SU-DHL-6 (cell line): ENCODE results near the gene MEIS2.

Source experiments
- H2AFZ ChIP-seq: fragments of 200-600 bp; sonication (generic); 2 replicates; pipeline ENCODE4 v1.6.1; 2014; ENCODE audit warnings: low read depth, mild to moderate bottlenecking, moderate library complexity, mixed read lengths, antibody characterized with exemption, low read length; ENCODE audit not compliant: severe bottlenecking
- H3F3A ChIP-seq: fragments of 200-600 bp; shearing (Covaris generic); 2 replicates; pipeline ENCODE4 v1.6.0; 2016; ENCODE audit warnings: antibody characterized with exemption, mild to moderate bottlenecking; ENCODE audit not compliant: insufficient read depth
- H3K27ac ChIP-seq: fragments of 200-600 bp; sonication (generic); 2 replicates; pipeline ENCODE4 v1.5.1; 2016; ENCODE audit warnings: low read depth, mild to moderate bottlenecking, low read length, moderate library complexity, mixed read lengths
- H3K27me3 ChIP-seq: fragments of 200-600 bp; sonication (generic), shearing (Covaris generic); 2 replicates; pipeline ENCODE4 v1.6.0; 2014; ENCODE audit warnings: mild to moderate bottlenecking, low read length
- H3K36me3 ChIP-seq: fragments of 200-600 bp; sonication (generic); 2 replicates; pipeline ENCODE4 v1.6.1; 2014; ENCODE audit warnings: mild to moderate bottlenecking, low read length, mixed read lengths
- H3K4me2 ChIP-seq: fragments of 300-600, 200-600 bp; shearing (Covaris generic), sonication (generic); 2 replicates; pipeline ENCODE4 v1.6.0; 2014; ENCODE audit warnings: low read length, low read depth, mild to moderate bottlenecking; ENCODE audit not compliant: poor library complexity, severe bottlenecking
- H3K4me3 ChIP-seq: fragments of 200-600 bp; sonication (generic); 2 replicates; pipeline ENCODE4 v1.5.1; 2014; ENCODE audit warnings: antibody characterized with exemption, low read length, mild to moderate bottlenecking, mixed read lengths; ENCODE audit not compliant: insufficient read depth, poor library complexity, severe bottlenecking
- H3K79me2 ChIP-seq: fragments of 200-600 bp; sonication (generic); 2 replicates; pipeline ENCODE4 v1.6.1; 2014; ENCODE audit warnings: mild to moderate bottlenecking, low read length, moderate library complexity; ENCODE audit not compliant: insufficient read depth
- H3K9ac ChIP-seq: fragments of 200-600 bp; sonication (generic); 2 replicates; pipeline ENCODE4 v1.7.0; 2014; ENCODE audit warnings: mild to moderate bottlenecking, low read length
- H3K9me2 ChIP-seq: fragments of 200-600 bp; sonication (generic); replicated peaks from 2 replicates; pipeline ENCODE4 v1.6.1; 2014; ENCODE audit warnings: low read length; ENCODE audit not compliant: insufficient read depth
- H3K9me3 ChIP-seq: fragments of 200-600 bp; sonication (generic); 2 replicates; pipeline ENCODE4 v1.6.1; 2014; ENCODE audit warnings: low read length, mixed read lengths; ENCODE audit not compliant: insufficient read depth
- H4K20me1 ChIP-seq: fragments of 200-600 bp; sonication (generic); 2 replicates; pipeline ENCODE4 v1.6.1; 2014; ENCODE audit warnings: low read depth, mild to moderate bottlenecking, antibody characterized with exemption, low read length, moderate library complexity, mixed read lengths
- EZH2phosphoT487 ChIP-seq: fragments of 200-600 bp; sonication (generic), shearing (Covaris generic); conservative IDR thresholded peaks from 2 replicates; pipeline ENCODE4 v1.6.1; 2018; ENCODE audit warnings: mild to moderate bottlenecking, antibody characterized with exemption, low read length, moderate library complexity, mixed read lengths
- TF ChIP-seq, protein P1 (sequence below): fragments of 200-600 bp; sonication (generic); IDR thresholded peaks from one replicate; pipeline ENCODE4 v1.5.1; 2017; ENCODE audit warnings: antibody characterized with exemption, mild to moderate bottlenecking, low read length, moderate library complexity; ENCODE audit not compliant: insufficient read depth, poor library complexity, severe bottlenecking

The MEIS2 gene

DNA sequence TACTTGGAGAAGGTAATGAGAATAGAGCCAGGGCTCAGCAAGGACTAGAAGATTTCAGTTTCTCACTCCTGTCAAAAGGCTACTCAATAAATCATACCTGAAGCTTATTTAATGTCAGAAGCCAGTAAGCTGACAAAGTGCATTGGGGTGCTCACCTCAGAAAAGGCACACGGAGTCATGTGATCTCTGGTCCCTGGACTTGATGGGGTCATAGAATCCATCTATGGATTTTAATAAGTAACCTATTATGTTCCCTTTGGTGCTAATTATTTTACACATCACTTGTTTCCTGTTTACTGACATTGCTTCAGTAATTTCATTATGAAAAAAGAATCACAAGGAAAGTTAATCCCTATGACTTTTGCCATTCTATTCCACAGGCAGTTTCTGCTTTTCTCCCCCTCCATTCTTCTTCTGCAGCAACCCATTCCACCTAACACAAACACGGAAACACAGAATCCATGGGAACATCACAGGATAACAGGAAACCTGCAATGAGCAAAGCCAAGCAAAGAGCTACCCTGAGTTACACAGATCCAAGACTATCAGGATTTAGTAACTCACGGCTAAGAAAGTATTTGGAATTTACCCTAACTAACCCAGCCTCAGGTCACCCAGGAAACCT lies 159.6 kb downstream of the MEIS2 start:
- no peaks in the 10 kb centered on the region for H4K20me1 ChIP-seq
- H3K36me3 ChIP-seq = 0 out of 2 replicates have a peak, but pooled peaks cover 3% of the 10 kb centered on the region
- no peak overlapping the region for H3K9ac ChIP-seq
- H2AFZ ChIP-seq = no peak overlapping the region
- no peaks in the 10 kb centered on the region for H3K9me2 ChIP-seq
- no peaks in the 10 kb centered on the region for H3K79me2 ChIP-seq
- H3K9me3 ChIP-seq = no peaks in the 10 kb centered on the region
- no peak overlapping the region for H3K4me3 ChIP-seq
- TF ChIP-seq, protein P1, sequence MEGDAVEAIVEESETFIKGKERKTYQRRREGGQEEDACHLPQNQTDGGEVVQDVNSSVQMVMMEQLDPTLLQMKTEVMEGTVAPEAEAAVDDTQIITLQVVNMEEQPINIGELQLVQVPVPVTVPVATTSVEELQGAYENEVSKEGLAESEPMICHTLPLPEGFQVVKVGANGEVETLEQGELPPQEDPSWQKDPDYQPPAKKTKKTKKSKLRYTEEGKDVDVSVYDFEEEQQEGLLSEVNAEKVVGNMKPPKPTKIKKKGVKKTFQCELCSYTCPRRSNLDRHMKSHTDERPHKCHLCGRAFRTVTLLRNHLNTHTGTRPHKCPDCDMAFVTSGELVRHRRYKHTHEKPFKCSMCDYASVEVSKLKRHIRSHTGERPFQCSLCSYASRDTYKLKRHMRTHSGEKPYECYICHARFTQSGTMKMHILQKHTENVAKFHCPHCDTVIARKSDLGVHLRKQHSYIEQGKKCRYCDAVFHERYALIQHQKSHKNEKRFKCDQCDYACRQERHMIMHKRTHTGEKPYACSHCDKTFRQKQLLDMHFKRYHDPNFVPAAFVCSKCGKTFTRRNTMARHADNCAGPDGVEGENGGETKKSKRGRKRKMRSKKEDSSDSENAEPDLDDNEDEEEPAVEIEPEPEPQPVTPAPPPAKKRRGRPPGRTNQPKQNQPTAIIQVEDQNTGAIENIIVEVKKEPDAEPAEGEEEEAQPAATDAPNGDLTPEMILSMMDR = no peak
- TF ChIP-seq EZH2phosphoT487 = no peak
- H3K4me2 ChIP-seq = no peak overlapping the region
- no peak overlapping the region for H3K27ac ChIP-seq
- H3K27me3 ChIP-seq = no peaks in the 10 kb centered on the region
- H3F3A ChIP-seq = no peaks in the 10 kb centered on the region

DNA sequence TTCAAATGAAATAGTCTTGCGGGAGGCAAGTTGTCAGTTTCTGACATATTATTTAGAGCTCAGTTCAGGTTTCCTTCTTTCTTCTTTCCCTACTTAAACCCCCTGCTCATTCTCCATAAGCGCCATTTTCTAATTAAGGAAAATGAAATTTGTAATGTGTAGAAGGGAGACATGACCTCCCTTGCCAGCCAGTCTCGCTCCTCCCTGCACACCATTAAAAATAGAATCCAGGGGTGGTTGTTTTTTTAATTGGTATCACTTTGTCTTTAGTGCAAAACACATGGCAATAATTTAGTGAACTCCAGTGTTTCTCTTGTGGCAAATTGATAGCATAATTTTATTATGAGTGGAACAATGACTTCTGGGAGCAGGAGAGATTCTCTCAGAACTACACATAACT lies 160.1 kb downstream of the MEIS2 start:
- Histone ChIP-seq H3K27ac (no peak overlapping the region), H4K20me1 (no peaks in the 10 kb centered on the region), H3K36me3 (0 out of 2 replicates have a peak, but pooled peaks cover 2% of the 10 kb centered on the region), H3K27me3 (no peaks in the 10 kb centered on the region), H3K9me3 (no peaks in the 10 kb centered on the region), H3K4me3 (no peak overlapping the region), H3K4me2 (no peak overlapping the region), H3K79me2 (no peaks in the 10 kb centered on the region), H3F3A (no peaks in the 10 kb centered on the region), H2AFZ (no peak overlapping the region), H3K9me2 (no peaks in the 10 kb centered on the region), H3K9ac (no peak overlapping the region)
- TF ChIP-seq EZH2phosphoT487 = no peak
- TF ChIP-seq, protein P1 = no peak

DNA sequence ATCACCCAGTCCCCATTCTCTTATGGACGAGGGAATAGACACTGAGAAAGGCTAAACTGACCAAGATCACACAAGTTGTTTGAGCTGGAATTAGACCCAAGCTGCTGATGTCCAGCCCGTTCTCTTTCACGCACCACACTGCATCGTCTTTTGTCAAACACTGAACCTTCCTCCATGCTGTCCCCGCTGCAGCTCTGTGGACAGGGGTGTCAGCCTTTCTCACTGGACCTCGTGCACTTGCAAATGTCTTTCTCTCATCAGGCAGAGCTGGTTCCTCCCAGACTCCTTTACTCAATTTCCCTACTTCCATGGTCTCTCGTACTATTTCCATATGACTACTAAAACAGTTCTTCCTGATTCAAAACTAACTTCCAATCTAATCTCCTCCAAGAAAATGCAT lies 161.6 kb downstream of the MEIS2 start:
- Histone ChIP-seq H3F3A (no peaks in the 10 kb centered on the region), H3K9me3 (no peaks in the 10 kb centered on the region), H3K9me2 (no peaks in the 10 kb centered on the region), H3K79me2 (no peaks in the 10 kb centered on the region), H3K36me3 (no peaks in the 10 kb centered on the region), H3K4me3 (no peak overlapping the region), H3K4me2 (no peak overlapping the region), H2AFZ (no peak overlapping the region), H3K27ac (no peak overlapping the region), H3K27me3 (no peaks in the 10 kb centered on the region), H3K9ac (no peak overlapping the region), H4K20me1 (no peaks in the 10 kb centered on the region)
- TF ChIP-seq, protein P1 = no peak
- no peak for TF ChIP-seq EZH2phosphoT487
